Eye (tissue), 1 donor: ENCODE results near the gene CFL2.

Experiments used
- DNase-seq: peaks from one replicate; pipeline ENCODE4 v3.0.0-alpha.2; 2015

Gene CFL2

GRCh38 chr14:34668111-34668510 is 46.3 kb downstream of the CFL2 start:
- no peak for DNase-seq

- DNase-seq = no peak
Measured at GRCh38 chr14:34667007-34667406, 47.4 kb downstream of the CFL2 start.

GRCh38 chr14:34665785-34666435 is 48.5 kb downstream of the CFL2 start:
- peak; percentile 39 for DNase-seq

GRCh38 chr14:34662561-34663088 is 51.8 kb downstream of the CFL2 start:
- no peak for DNase-seq

DNA sequence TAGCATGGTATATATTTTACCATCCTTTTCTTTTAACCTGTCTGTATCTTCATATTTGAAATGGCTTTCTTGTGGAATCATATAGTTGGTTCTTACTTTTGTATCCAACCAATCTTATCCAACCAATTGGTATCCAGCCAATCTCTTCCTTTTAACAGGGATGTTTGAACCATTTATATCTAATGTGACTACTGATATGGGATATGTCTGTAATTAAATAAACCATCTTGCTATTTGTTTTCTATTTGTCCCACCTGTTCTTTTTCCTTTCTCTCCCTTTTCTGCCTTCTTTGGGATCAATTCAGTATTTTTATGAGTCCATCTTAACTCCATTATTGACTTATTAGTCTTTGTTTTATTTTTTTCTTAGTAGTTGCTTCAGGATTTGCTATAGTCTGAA is 53.6 kb downstream of the CFL2 start:
- DNase-seq = no peak
